Transverse colon (tissue), 4 donors: ENCODE data around the gene SLC41A2. TPM values are rescaled to one million over a fixed set of nuclear protein-coding genes. Genes with fewer than 3 reads are reported as not detected.

Experiments
- DNase-seq: peaks from one replicate; pipeline ENCODE4 v3.0.0-alpha.2; 2019
- H3K27ac ChIP-seq, 4 donors: fragments of 200-600 bp; sonication (generic); 2 replicates each; pipeline ENCODE4 v1.5.1; 2016 to 2018; ENCODE audit warnings: inconsistent platforms in 4 of 4
- H3K27me3 ChIP-seq: fragments of 200-600 bp; sonication (generic); 2 replicates; pipeline ENCODE4 v1.5.1; 2017; ENCODE audit warnings: inconsistent platforms
- H3K36me3 ChIP-seq, 4 donors: fragments of 200-600 bp; sonication (generic); 2 replicates each; pipeline ENCODE4 v1.5.1; 2017 to 2019; ENCODE audit warnings: inconsistent platforms in 4 of 4
- H3K4me1 ChIP-seq, 4 donors: fragments of 200-600 bp; sonication (generic); 2 replicates each; pipeline ENCODE4 v1.5.1; 2017 to 2020; ENCODE audit warnings: inconsistent platforms in 4 of 4
- H3K4me3 ChIP-seq, 4 donors: fragments of 200-600 bp; sonication (generic); 1 replicate in 1 of 4; 2 replicates in 3 of 4; pipeline versions ENCODE4 v1.5.1 to v1.6.1; 2017 to 2019; ENCODE audit warnings: inconsistent platforms in 4 of 4
- H3K9me3 ChIP-seq, 2 donors: fragments of 200-600 bp; sonication (generic); 2 replicates each; pipeline ENCODE4 v1.5.1; 2017 to 2019; ENCODE audit warnings: inconsistent platforms in 2 of 2
- EP300 ChIP-seq: sonication (generic); formaldehyde crosslinking; IDR thresholded peaks from one replicate; pipeline ENCODE4 v1.6.1; 2017; ENCODE audit warnings: antibody characterized with exemption, low read depth
- POLR2A ChIP-seq: fragments of 450-650 bp; IDR thresholded peaks from one replicate; pipeline ENCODE4 v1.6.1; 2016; ENCODE audit warnings: antibody characterized with exemption, mild to moderate bottlenecking, moderate library complexity
- POLR2AphosphoS5 ChIP-seq, 3 donors: sonication (generic); formaldehyde crosslinking; IDR thresholded peaks; one replicate each; pipeline ENCODE4 v1.6.1; 2016; ENCODE audit warnings: antibody characterized with exemption in 3 of 3
- WGBS, 2 donors: methylation state at CpG; one replicate each; pipeline ENCODE4 v1.1.5; 2018; ENCODE audit warnings: low coverage in 1 of 2; 5-methylcytosine and 5-hydroxymethylcytosine counted together
- in situ Hi-C, 4 donors: fragments of 200-750 bp; cut with MboI; loops; one replicate each; pipeline versions ENCODE4 v1.15.0 to v1.15.1; 2017; ENCODE audit warnings: low sequenced_read_pairs in 3 of 4, low pct_ligation_motif_present in 1 of 4, low pct_unique_long_range_greater_than_20kb in 1 of 4
- intact Hi-C: fragments of 100-400 bp; cut with DNase I; formaldehyde crosslinking; loops from one replicate; pipeline ENCODE4 v1.15.1; 2023; ENCODE audit warnings: low total_unique reads
- total RNA-seq, 4 donors: library from RNA; depleted of rRNA; stranded (reverse); fragments of >200 nt; gene quantifications; one replicate each; pipeline ENCODE4 v1.1.0, GENCODE V29; 2016
- TF ChIP-seq, protein P1 (sequence below), 5 experiments: fragments of 200-600 bp in 3 of 5; fragments of 450-650 bp in 2 of 5; sonication (generic) in 3 of 5; IDR thresholded peaks; 1 replicate in 2 of 5; 2 replicates in 3 of 5; pipeline ENCODE4 v1.5.1; 2016 to 2017; ENCODE audit warnings: antibody characterized with exemption in 5 of 5, inconsistent platforms in 3 of 5, mild to moderate bottlenecking in 2 of 5, moderate library complexity in 1 of 5

SLC41A2 gene
- total RNA-seq, 4 donors from 2014 or later, result 31.6 to 154 (median 129) TPM

DNA sequence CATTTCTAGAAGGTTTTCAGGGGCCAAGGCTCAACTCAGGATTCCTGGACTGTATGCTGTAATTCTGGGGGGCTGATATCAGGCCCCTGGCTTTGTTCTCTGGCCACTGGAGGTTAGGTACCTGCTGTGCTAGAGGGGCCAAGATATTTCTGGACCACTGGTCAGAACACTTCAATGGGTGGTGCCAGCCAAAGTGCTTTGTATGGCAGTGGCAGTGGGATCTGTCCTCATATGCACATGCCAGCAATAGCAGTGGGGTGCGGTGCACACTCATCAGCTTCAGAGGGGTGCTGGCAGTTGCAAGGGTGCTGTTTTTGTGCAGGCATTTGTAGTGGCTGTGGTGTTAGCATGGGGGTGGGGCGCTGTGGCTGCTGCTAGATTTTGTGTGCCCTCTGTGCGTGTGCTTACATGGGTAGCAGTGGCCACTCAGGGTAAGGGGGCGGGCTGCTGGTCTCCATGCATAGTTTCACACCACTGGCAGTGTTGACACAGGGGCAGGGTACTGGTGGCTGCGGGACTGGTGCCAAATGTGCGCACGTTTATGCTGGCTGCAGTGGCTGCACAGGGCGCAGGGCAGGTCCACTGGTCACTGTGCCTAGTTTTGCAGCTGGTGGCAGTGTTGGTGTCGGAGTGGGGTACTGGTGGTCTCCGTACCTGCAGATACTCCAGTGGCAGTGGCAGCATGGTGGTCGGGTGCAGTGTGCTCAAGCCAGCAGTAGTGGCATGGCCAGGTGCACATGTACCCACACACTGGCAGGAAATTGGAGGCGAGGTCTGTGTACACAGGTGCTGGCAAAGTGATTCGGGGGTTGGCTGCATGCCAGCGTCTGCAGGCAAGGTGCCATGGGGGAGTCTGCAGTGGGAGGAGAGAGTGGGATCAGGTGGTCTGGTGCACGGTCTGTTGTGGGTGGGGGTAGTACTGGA lies 40.6 kb upstream of the SLC41A2 start:
- TF ChIP-seq POLR2AphosphoS5 (IDR thresholded peaks at IDR 0.05), result peak in 1 of 3 donors; percentile 20
- TF ChIP-seq, protein P1, sequence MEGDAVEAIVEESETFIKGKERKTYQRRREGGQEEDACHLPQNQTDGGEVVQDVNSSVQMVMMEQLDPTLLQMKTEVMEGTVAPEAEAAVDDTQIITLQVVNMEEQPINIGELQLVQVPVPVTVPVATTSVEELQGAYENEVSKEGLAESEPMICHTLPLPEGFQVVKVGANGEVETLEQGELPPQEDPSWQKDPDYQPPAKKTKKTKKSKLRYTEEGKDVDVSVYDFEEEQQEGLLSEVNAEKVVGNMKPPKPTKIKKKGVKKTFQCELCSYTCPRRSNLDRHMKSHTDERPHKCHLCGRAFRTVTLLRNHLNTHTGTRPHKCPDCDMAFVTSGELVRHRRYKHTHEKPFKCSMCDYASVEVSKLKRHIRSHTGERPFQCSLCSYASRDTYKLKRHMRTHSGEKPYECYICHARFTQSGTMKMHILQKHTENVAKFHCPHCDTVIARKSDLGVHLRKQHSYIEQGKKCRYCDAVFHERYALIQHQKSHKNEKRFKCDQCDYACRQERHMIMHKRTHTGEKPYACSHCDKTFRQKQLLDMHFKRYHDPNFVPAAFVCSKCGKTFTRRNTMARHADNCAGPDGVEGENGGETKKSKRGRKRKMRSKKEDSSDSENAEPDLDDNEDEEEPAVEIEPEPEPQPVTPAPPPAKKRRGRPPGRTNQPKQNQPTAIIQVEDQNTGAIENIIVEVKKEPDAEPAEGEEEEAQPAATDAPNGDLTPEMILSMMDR (IDR thresholded peaks at IDR 0.05), result no peak
- Histone ChIP-seq H3K27me3 (no peaks in the 10 kb centered on the region), H3K36me3 (peaks cover 0 to 34% (median 5%) of the 10 kb centered on the region in 4 donors), H3K4me1 (peaks cover 0 to 10% (median 5%) of the 10 kb centered on the region in 4 donors), H3K27ac (peak overlapping the region in 1 of 4 donors; percentile 16), H3K4me3 (no peak overlapping the region), H3K9me3 (no peaks in the 10 kb centered on the region)
- in situ Hi-C loops, result no loop called here
- DNase-seq, result peak; percentile 77
- 21 to 38% methylated on average over 3 to 6 of the region's 15 CpGs for WGBS, 2 donors
- intact Hi-C loops, result no loop called here

DNA sequence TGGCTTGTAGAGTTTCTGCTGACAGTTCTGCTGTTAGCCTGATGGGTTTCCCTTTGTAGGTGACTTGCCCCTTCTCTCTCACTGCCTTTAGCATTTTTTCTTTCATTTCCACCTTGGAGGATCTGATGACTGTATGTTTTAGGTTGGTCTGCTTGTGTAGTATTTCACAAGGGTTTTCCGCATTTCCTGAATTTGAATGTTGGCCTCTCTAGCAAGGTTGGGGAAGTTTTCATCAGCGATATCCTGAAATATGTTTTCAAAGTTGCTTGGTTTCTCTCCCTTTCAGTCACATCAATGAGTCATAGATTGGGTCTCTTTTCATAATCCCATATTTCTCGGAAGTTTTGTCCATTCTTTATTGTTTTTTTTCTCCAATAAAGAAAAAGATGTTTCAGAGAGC lies 39.5 kb upstream of the SLC41A2 start:
- 89 to 94% methylated on average over 3 of the region's 3 CpGs for WGBS, 2 donors
- peaks cover 0 to 10% (median 5%) of the 10 kb centered on the region in 4 donors for H3K4me1 ChIP-seq
- H3K36me3 ChIP-seq, result peaks cover 0 to 35% (median 5%) of the 10 kb centered on the region in 4 donors
- no peaks in the 10 kb centered on the region for H3K9me3 ChIP-seq
- DNase-seq, result no peak
- H3K4me3 ChIP-seq, result no peak overlapping the region
- in situ Hi-C loops, result no loop called here
- no peak for TF ChIP-seq POLR2A
- TF ChIP-seq, protein P1 (IDR thresholded peaks at IDR 0.05), result no peak
- TF ChIP-seq POLR2AphosphoS5 (IDR thresholded peaks at IDR 0.05), result no peak
- no peak for TF ChIP-seq EP300
- H3K27me3 ChIP-seq, result no peaks in the 10 kb centered on the region
- intact Hi-C loops, result no loop called here
- H3K27ac ChIP-seq, result no peak overlapping the region

DNA sequence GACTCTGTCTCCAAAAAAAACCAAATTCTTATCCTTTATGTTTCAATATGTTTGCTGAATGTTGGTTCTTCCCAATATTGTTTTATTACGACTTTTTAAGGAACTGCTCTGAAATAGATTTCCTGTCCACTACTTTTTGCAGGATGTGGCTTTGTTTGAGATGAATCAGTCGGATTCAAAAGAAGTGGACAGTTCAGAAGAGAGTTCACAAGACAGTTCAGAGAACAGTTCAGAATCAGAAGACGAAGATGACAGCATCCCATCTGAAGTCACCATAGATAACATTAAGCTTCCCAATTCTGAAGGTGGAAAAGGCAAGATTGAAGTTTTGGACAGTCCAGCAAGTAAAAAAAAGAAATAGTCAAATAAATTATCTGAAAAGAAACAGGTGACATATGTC lies 36.2 kb upstream of the SLC41A2 start:
- in situ Hi-C loops (no loop called here), intact Hi-C loops (no loop called here)
- WGBS, 2 donors, result 75 to 81% methylated on average over 3 of the region's 3 CpGs
- TF ChIP-seq EP300, result no peak
- TF ChIP-seq, protein P1 (IDR thresholded peaks at IDR 0.05), result no peak
- TF ChIP-seq POLR2AphosphoS5 (IDR thresholded peaks at IDR 0.05), result no peak
- no peak for TF ChIP-seq POLR2A
- peaks cover 0 to 10% (median 5%) of the 10 kb centered on the region in 4 donors for H3K4me1 ChIP-seq
- no peak overlapping the region for H3K27ac ChIP-seq
- H3K27me3 ChIP-seq, result no peaks in the 10 kb centered on the region
- DNase-seq, result no peak
- H3K36me3 ChIP-seq, result peaks cover 0 to 22% (median 8%) of the 10 kb centered on the region in 4 donors
- no peak overlapping the region for H3K4me3 ChIP-seq
- H3K9me3 ChIP-seq, result no peaks in the 10 kb centered on the region

DNA sequence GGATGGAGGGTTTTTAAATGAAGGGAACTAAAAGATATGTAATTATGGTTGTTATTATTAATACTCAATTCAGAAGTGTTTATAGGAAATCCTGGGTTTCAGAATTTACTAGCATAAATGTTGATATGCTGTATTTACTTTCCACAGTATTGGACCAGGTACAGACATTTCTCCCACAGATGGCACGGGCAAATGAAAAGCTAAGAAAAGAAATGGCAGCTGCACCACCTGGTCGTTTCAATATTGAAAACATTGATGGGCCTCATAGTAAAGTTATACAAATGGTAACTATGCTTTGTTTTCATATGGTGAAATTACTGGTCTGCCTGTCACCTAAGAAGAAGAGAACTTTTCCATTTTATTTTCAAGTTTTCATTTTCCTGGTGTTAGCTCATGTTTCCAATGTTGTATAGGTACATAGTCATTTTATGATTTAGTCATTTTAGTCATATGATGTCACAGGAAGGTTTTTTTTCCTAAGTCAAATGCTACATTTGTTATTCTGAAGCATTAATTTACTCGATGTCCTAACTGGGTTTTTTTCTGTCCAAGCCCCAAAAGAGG lies 33.6 kb upstream of the SLC41A2 start:
- DNase-seq, result no peak
- peak overlapping the region in 1 of 4 donors; percentile 33 for H3K27ac ChIP-seq
- peaks cover 0 to 22% (median 8%) of the 10 kb centered on the region in 4 donors for H3K36me3 ChIP-seq
- WGBS, 2 donors, result 61 to 67% methylated on average over 3 of the region's 3 CpGs
- in situ Hi-C loops (no loop called here), intact Hi-C loops (no loop called here)
- H3K9me3 ChIP-seq, result no peaks in the 10 kb centered on the region
- H3K4me3 ChIP-seq, result no peak overlapping the region
- H3K27me3 ChIP-seq, result no peaks in the 10 kb centered on the region
- TF ChIP-seq, protein P1 (IDR thresholded peaks at IDR 0.05), result no peak
- TF ChIP-seq POLR2AphosphoS5 (IDR thresholded peaks at IDR 0.05) (no peak), POLR2A (no peak), EP300 (no peak)
- peaks cover 7 to 16% (median 11%) of the 10 kb centered on the region in 4 donors for H3K4me1 ChIP-seq
